SKM-1 treated with dmso at 0.1 percent for 144 hours (cell line): ENCODE data around the gene BLMH.

Experiments
- DNase-seq: peaks from one replicate; lab custom pipeline; 2025; ENCODE audit not compliant: unreplicated experiment; lab: John Stamatoyannopoulos, UW

Gene BLMH

GRCh38 chr17:30253312-30253711 lies 38.4 kb downstream of the BLMH start:
- no peak for DNase-seq

GRCh38 chr17:30251931-30252330 lies 39.8 kb downstream of the BLMH start:
- DNase-seq = no peak

DNA sequence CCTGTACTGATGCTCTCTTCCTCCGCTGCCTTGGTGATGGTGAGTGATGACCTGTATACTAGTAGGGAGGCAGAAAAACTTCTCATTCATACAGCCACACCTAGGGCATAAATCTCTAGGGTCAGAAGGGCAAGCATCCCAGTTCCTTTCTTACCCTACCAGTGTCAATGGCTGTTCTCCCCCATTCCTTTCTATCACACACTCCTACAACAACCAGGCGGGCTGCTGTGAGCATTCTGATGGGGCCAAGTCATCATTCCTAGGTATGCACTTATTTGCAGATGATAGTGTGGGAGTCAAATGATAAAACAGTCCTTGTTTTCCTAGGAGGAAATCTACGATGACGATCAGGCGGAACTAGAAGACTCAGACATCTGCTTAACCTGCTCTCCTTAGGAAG lies 42.3 kb downstream of the BLMH start:
- DNase-seq = no peak

- no peak for DNase-seq
These were observed 43.0 kb downstream of the BLMH start for GRCh38 chr17:30248786-30249185.

DNA sequence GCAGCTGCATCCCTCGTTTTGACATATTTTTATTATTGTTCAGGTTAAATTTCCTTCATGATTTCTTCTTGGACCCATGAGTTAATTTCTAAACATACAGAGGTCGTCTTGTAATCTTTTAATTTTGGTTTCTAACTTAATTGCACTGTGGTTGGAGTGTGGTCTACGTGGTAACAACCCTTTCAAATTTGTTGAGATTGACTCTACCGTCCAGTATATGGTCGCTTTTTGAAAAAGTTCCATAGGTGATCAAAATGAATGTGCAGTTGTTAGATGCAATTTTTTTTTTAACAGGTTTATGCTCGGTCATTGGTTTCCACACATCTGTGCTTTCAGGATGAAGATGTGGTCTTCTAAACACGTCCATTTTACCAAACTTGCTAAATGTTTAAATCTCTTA lies 45.3 kb downstream of the BLMH start:
- DNase-seq = no peak

- DNase-seq = no peak
These were observed 46.8 kb downstream of the BLMH start for GRCh38 chr17:30244853-30245385.

GRCh38 chr17:30243568-30243967 lies 48.2 kb downstream of the BLMH start:
- DNase-seq = no peak

GRCh38 chr17:30243002-30243401 lies 48.7 kb downstream of the BLMH start:
- DNase-seq = no peak

DNA sequence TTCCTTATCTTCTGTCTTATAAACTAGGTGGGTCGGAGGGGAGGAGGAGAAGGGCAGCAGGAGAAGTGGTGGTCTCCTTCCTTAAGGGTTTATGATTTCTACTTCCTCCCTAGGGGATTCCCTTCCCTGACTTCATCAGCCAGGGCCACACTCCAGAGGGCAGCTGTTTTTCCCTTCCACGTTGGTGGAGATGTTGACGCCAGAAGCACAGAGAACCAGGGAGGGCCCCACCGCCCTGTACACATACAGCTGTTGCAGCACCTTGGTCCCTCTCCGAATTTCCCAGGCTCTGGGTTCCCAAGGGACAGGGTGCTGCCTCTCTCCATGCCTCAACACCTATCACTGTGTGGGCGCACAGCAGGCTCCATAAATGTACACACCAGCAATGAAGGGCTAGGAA lies 50.7 kb downstream of the BLMH start:
- DNase-seq = no peak

GRCh38 chr17:30240177-30240576 lies 51.6 kb downstream of the BLMH start:
- DNase-seq = no peak

- no peak for DNase-seq
These were observed 52.7 kb downstream of the BLMH start for GRCh38 chr17:30239089-30239462.

DNA sequence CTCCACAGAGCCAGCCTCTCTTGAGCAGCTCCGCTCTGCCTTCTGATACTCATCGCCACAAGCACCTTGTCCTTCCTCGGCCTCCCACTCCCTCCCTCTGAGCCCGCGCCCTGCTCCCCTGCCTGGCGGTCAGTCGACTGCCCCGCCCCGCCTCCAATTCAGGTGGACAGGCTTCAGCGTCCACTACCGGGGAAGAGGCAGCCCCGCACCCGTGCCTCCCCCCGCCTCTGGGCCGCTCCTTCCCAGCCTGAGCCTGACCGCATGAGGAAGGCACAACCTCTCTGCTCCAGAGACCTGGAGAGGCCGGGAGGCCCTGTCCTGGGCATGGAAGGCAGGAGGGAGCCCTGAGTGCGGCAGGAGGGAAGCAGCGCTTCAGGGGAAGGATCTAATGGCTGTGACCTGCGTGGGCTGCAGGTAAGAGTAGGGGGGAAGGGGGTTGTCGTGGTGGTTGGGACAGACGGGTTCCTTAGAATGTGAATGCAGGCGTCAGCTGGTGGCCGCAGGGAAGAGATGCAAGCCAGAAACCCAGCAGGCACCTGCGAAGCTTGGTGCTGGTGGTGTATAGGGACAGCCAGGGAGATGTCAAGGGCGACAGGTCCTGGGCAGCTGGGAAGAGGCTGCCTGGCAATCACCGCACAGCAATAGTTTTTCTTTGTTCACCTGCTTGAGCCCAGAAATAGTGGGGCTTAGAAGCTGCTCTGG lies 53.2 kb downstream of the BLMH start:
- DNase-seq = no peak

DNA sequence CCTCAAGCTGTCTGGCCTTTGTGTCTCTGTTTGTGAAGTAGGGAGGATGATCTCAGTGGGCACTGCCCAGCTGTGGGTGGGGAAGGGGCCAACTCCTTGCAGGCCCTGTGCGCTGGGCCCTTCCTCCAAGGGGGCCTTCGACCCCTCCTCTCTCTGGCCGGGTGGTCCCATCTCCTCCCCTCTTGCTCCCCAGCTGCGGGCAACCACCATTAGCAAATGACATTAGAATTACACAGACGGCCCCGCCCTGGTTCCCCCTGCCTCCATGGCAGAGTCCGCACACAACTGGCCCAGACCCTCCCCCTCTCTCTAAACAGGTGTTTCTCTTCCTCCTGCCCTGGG lies 53.8 kb downstream of the BLMH start:
- DNase-seq = no peak

DNA sequence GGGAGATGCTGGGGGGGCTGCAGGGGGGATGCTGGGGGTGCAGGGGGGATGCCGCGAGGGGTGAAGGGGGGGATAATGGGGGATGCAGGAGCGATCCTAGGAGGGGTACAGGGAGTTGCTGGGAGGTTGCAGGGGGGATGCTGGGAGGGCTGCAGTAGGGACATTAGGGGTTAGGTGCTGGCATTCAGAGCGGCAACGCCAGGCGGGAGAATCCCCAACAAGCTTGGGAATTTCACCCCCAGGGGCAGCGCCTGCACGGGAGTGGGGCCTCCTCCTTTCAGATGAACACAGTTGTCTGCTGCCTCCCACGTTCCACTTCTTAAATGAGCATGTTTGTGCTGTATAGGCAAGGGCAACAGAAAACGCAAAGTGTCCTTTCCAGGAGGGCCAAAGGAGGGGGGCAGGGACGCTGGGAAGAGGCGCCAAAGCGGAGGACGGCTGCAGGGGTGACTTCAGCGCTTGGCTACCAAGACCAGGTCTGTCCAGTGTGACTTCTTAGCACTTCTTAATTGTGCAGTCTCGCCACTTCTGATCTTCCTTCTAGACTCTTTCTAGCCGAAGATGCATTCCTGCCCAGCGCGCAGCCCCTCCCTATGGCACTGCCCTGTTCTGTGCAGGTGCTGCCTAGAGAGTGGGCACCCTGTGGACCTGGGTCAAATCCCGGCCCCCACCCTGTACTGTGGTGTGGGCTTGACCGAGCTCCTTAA lies 54.3 kb downstream of the BLMH start:
- no peak for DNase-seq

DNA sequence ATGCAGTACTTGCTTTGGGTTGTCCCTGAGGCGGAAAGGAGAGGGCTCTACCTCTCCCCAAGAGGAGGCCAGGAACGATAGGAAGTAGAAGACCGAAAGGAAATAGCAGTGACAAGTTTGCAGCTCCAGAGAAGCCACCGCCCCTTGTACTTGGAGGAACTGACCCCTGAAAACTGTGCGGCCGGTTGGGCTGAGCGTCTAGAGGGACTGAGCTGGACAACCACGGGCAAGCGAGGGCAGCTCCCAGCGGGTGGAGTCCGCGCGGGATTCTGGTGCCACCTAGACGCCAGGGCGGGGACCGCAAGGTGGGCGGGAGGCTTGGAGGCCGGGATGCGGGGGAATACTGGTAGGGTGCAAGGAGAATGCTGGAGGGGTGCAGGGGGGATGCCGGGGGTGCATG lies 55.0 kb downstream of the BLMH start:
- DNase-seq = no peak

DNA sequence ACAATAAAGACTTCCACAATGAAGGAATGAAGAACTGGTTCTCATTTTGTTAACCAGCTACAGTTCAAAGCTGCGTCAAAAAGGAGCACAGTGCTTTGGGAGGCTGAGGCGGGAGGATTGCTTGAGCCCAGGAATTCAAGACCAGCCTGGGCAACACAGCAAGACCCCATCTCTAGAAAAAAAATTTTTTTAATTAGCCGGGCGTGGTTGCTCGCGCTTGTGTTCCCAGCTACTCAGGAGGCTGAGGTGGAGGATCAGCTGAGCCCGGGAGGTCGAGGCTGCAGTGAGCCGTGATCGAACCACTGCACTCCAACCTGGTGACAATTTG lies 55.5 kb downstream of the BLMH start:
- DNase-seq = no peak

GRCh38 chr17:30235386-30236296 lies 56.1 kb downstream of the BLMH start, which contains the start of gene SLC6A4:
Gene SLC6A4, minus strand, starts transcription at chr17:30235697. Its CDS starts 13,739 bp downstream, at chr17:30221958.
- no peak for DNase-seq

- DNase-seq = no peak
These were observed 56.8 kb downstream of the BLMH start for GRCh38 chr17:30234964-30235363.

DNA sequence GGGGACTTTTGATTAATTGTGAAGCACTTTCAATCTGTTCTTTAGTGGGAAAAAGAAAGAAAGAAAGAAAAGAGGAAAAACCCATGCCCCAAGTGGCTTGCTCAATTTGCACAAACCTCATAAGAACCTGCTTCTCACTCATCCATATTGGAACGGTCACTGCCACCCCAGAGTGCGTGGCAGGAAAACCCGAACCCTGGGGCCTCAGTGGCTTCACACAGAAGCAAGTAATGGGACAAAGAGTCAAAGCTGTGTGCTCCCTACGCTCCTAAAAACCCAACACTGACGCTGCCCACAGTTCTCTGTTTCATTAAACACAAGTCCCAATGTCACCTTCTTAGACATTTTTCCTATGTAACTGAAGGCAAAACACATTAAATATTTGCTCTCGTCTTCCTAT lies 57.4 kb downstream of the BLMH start:
- no peak for DNase-seq

GRCh38 chr17:30232824-30233427 lies 58.8 kb downstream of the BLMH start:
- DNase-seq = no peak
